Fibroblast of lung (primary cell): Measurements from ENCODE around the gene ASB6. TPM values are rescaled to one million over a fixed set of nuclear protein-coding genes. Genes with fewer than 3 reads are reported as not detected.
A peak's percentile ranks its signal among the peaks of the same experiment; 100 is the strongest.

Experiments used
- DNase-seq, 2 donors: peaks; one replicate each; pipeline versions ENCODE4 v3.0.0 to v3.0.0-alpha.2; 2010; ENCODE audit warnings: low read depth in 2 of 2
- H2AFZ ChIP-seq: 2 replicates; pipeline ENCODE4 v1.5.1; 2012; ENCODE audit warnings: low read length, control low read depth, inconsistent platforms
- H3K27ac ChIP-seq: 2 replicates; pipeline ENCODE4 v1.5.1; 2011; ENCODE audit warnings: low read length, control low read depth; ENCODE audit not compliant: insufficient read depth
- H3K27me3 ChIP-seq: 2 replicates; pipeline ENCODE4 v1.5.1; 2011; ENCODE audit warnings: mild to moderate bottlenecking, low read length; ENCODE audit not compliant: control insufficient read depth, insufficient read depth
- H3K36me3 ChIP-seq: 2 replicates; pipeline ENCODE4 v1.5.1; 2011; ENCODE audit warnings: low read length; ENCODE audit not compliant: control insufficient read depth, insufficient read depth
- H3K4me1 ChIP-seq: 2 replicates; pipeline ENCODE4 v1.5.1; 2011; ENCODE audit warnings: low read length; ENCODE audit not compliant: control insufficient read depth, insufficient read depth; ENCODE audit errors: extremely low read depth
- H3K4me2 ChIP-seq: 2 replicates; pipeline ENCODE4 v1.5.1; 2011; ENCODE audit warnings: low read length, control low read depth; ENCODE audit not compliant: insufficient read depth; ENCODE audit errors: extremely low read depth
- H3K4me3 ChIP-seq, 4 experiments: fragments of 200-600 bp in 1 of 4; sonication (generic) in 1 of 4; replicated peaks in 1 of 4; 2 replicates each; pipeline ENCODE4 v1.5.1; 2011 to 2016; ENCODE audit warnings: low read length in 4 of 4, low read depth in 3 of 4, mild to moderate bottlenecking in 3 of 4, control low read depth in 2 of 4, inconsistent platforms in 1 of 4, mixed read lengths in 1 of 4; ENCODE audit not compliant: insufficient read depth in 1 of 4; ENCODE audit errors: control extremely low read depth in 1 of 4
- H3K79me2 ChIP-seq: 2 replicates; pipeline ENCODE4 v1.5.1; 2012; ENCODE audit warnings: mild to moderate bottlenecking, low read length, inconsistent platforms; ENCODE audit not compliant: control insufficient read depth, insufficient read depth
- H3K9ac ChIP-seq: 2 replicates; pipeline ENCODE4 v1.5.1; 2011; ENCODE audit warnings: mild to moderate bottlenecking, low read length, control low read depth; ENCODE audit not compliant: insufficient read depth
- H3K9me3 ChIP-seq: 2 replicates; pipeline ENCODE4 v1.5.1; 2012; ENCODE audit warnings: low read depth, low read length; ENCODE audit not compliant: control insufficient read depth, insufficient read depth
- H4K20me1 ChIP-seq: 2 replicates; pipeline ENCODE4 v1.5.1; 2011; ENCODE audit warnings: low read length; ENCODE audit not compliant: control insufficient read depth, insufficient read depth; ENCODE audit errors: extremely low read depth
- EZH2 ChIP-seq: IDR thresholded peaks from 2 replicates; pipeline ENCODE4 v1.5.1; 2012; ENCODE audit warnings: low read length, control low read depth, mild to moderate bottlenecking; ENCODE audit errors: missing control alignments
- polyA plus RNA-seq, 2 donors: library from polyadenylated mRNA; depleted of rRNA in 1 of 2; stranded (reverse) in 1 of 2; unstranded in 1 of 2; fragments of >200 nt; gene quantifications; 2 replicates each; pipeline ENCODE4 v1.2.1, GENCODE V29; 2011 to 2012; ENCODE audit warnings: missing spikeins in 1 of 2
- total RNA-seq: library from RNA; depleted of rRNA; stranded (reverse); fragments of >200 nt; gene quantifications from 2 replicates; pipeline ENCODE4 v1.2.1, GENCODE V29; 2014
- TF ChIP-seq, protein P1 (sequence below), 2 donors: IDR thresholded peaks in 1 of 2; conservative IDR thresholded peaks in 1 of 2; 1 replicate in 1 of 2; 2 replicates in 1 of 2; pipeline ENCODE4 v1.5.1; 2011 to 2012; ENCODE audit warnings: low read length in 2 of 2, control low read depth in 1 of 2, inconsistent platforms in 1 of 2, low read depth in 1 of 2, mild to moderate bottlenecking in 1 of 2

Gene ASB6
- total and polyA plus RNA-seq, 2 donors (not counting 1 experiment from before 2014, with no cell fraction given), result 14.4 to 15.4 TPM

DNA sequence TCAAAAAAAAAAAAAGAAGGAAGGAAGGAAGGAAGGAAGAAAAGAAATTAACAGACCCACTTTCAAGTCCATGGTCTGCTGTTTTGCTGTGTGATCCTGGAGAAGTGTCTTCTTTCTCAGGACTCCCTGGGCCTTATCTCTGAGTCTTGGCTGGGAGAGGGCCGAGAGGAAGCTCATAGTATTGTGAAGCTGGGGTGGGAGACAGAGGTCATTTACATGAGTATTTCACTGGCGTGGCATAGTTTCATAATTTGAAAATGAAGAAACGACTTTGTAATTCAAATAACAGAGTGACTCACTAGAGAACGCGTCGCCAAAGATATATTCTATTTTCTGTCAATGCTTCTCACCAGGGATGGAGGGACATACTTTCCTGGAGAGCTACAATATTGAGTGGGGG, 18.6 kb downstream of the ASB6 start:
- peaks cover 23% of the 10 kb centered on the region for H3K79me2 ChIP-seq
- no peaks in the 10 kb centered on the region for H4K20me1 ChIP-seq
- no peak overlapping the region for H3K9ac ChIP-seq
- no peak overlapping the region for H3K4me2 ChIP-seq
- DNase-seq, result peak; percentile 67 to 84
- H3K27me3 ChIP-seq, result no peaks in the 10 kb centered on the region
- no peaks in the 10 kb centered on the region for H3K36me3 ChIP-seq
- no peak overlapping the region for H3K27ac ChIP-seq
- TF ChIP-seq, protein P1, sequence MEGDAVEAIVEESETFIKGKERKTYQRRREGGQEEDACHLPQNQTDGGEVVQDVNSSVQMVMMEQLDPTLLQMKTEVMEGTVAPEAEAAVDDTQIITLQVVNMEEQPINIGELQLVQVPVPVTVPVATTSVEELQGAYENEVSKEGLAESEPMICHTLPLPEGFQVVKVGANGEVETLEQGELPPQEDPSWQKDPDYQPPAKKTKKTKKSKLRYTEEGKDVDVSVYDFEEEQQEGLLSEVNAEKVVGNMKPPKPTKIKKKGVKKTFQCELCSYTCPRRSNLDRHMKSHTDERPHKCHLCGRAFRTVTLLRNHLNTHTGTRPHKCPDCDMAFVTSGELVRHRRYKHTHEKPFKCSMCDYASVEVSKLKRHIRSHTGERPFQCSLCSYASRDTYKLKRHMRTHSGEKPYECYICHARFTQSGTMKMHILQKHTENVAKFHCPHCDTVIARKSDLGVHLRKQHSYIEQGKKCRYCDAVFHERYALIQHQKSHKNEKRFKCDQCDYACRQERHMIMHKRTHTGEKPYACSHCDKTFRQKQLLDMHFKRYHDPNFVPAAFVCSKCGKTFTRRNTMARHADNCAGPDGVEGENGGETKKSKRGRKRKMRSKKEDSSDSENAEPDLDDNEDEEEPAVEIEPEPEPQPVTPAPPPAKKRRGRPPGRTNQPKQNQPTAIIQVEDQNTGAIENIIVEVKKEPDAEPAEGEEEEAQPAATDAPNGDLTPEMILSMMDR (conservative IDR thresholded peaks at IDR 0.05 in 1 of 2, IDR thresholded peaks at IDR 0.05 in 1 of 2; ENCODE audit: low read depth in 1 of 2, low read length in 2 of 2), result no peak
- no peak for TF ChIP-seq EZH2
- no peak overlapping the region for H2AFZ ChIP-seq
- no peak overlapping the region for H3K4me3 ChIP-seq
- peaks cover 16% of the 10 kb centered on the region for H3K4me1 ChIP-seq
- no peaks in the 10 kb centered on the region for H3K9me3 ChIP-seq

DNA sequence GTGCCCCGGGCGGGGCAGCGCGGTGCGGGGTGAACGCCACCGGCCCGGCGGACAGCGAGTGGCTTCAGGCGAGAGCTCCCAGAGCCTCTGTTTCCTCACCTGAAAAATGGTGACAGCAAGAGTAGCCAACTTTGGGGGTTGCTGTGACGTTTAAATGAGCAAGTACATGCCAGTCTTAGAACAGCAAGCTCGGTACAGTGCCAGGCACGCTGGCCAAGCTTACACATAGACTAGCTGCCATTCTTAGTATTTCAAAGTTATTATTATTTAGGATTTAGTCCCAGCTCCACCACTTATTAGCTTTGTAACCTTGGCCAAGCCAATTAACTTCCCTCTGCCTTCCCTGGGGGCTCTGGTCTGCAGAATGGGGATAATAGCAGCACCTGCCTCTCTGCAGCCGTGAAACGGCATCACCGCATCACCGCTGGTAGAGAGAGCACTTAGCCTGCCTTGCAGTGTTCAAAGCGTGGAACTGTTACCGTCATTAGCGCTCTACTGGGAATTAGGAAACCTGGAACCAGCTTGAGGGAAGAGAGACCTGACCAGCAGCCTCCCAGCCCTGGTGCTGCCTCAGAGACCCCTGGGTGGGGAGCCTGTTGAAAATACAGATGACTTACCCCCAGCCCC, 21.2 kb downstream of the ASB6 start, which contains the start of gene C9orf50:
Gene C9orf50 (minus strand): TSS at position 433 of the 627 bp plus-strand sequence. CDS start 527 bp downstream, outside the sequence.
- Histone ChIP-seq H4K20me1 (no peaks in the 10 kb centered on the region), H3K9me3 (no peaks in the 10 kb centered on the region), H3K9ac (peak within 1 kb of the TSS; percentile 65), H3K4me3 (peak within 1 kb of the TSS; percentile 39 to 56 (median 44)), H3K4me1 (peaks cover 15% of the 10 kb centered on the region), H3K27me3 (no peaks in the 10 kb centered on the region), H3K36me3 (no peaks in the 10 kb centered on the region), H3K27ac (no peak within 1 kb of the TSS), H3K4me2 (peak within 1 kb of the TSS; percentile 85), H3K79me2 (no peaks in the 10 kb centered on the region), H2AFZ (peak within 1 kb of the TSS; percentile 59)
- DNase-seq, result no peak
- TF ChIP-seq, protein P1 (conservative IDR thresholded peaks at IDR 0.05 in 1 of 2, IDR thresholded peaks at IDR 0.05 in 1 of 2; ENCODE audit: low read depth in 1 of 2, low read length in 2 of 2), result no peak
- TF ChIP-seq EZH2, result no peak

DNA sequence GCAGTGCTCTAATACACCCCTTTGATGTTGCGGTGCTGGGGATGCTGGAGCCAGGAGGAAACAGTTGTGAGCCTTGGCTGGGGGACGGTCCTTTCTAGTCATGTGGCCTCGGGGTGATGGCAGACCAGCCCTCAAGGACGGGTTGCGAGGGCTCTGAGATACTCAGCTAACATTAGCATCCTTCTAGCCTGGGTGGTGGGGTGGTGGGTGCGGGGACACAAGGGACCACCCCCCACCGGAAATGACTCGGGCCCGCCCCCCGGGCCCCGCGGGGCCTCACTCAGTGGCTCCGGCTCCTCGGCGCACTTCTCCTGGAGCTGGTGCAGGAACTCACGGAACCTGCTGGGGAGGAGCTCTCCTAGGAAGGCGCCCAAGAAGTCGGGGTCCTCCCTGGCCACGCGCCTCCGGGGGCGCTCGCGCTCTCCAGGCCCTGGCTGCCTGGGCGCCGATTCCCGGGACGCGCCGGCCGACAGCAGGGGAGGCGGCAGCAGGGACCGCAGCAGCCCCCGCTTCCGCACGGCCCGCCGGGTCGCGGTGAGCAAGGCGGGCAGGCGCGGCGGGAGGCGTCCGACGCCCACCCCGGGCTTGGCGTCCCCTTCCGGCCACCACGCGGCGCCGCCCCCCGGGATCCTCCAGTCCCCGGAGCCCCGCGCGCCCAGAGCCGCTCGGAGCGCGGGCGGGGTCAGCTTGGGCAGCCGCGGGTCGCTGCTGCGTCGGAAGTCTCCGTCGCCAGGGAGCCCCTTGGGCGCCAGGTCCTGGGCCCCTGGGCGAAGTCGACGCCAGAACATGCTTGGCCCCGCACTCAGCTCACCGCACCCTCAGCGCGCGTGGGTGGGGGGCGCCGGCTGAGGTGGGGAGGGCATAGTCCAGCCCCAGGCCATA, 21.9 kb downstream of the ASB6 start:
- Histone ChIP-seq H3K4me2 (peak overlapping the region; percentile 85), H3K27ac (no peak overlapping the region)
- DNase-seq, result peak in 1 of 2 donors; percentile 51

More for the DNA sequence above, 21.9 kb downstream of the ASB6 start:
- H2AFZ ChIP-seq, result peak overlapping the region; percentile 59
- H3K9ac ChIP-seq, result peak overlapping the region; percentile 65
- H3K4me3 ChIP-seq, result peak overlapping the region; percentile 39 to 56 (median 44)
- H3K9me3 ChIP-seq, result no peaks in the 10 kb centered on the region
- H4K20me1 ChIP-seq, result no peaks in the 10 kb centered on the region
- no peaks in the 10 kb centered on the region for H3K79me2 ChIP-seq
- no peaks in the 10 kb centered on the region for H3K27me3 ChIP-seq
- TF ChIP-seq, protein P1 (conservative IDR thresholded peaks at IDR 0.05 in 1 of 2, IDR thresholded peaks at IDR 0.05 in 1 of 2; ENCODE audit: low read depth in 1 of 2, low read length in 2 of 2), result peak; percentile 10 to 24
- TF ChIP-seq EZH2, result no peak
- H3K4me1 ChIP-seq, result peaks cover 15% of the 10 kb centered on the region
- no peaks in the 10 kb centered on the region for H3K36me3 ChIP-seq
